Measurements from ENCODE around the gene GCGR. TPM values are rescaled to one million over a fixed set of nuclear protein-coding genes. Genes with fewer than 3 reads are reported as not detected.

GCGR gene
- total and polyA plus RNA-seq, 2 experiments from 2014 or later: 0.17 to 0.23 TPM

DNA sequence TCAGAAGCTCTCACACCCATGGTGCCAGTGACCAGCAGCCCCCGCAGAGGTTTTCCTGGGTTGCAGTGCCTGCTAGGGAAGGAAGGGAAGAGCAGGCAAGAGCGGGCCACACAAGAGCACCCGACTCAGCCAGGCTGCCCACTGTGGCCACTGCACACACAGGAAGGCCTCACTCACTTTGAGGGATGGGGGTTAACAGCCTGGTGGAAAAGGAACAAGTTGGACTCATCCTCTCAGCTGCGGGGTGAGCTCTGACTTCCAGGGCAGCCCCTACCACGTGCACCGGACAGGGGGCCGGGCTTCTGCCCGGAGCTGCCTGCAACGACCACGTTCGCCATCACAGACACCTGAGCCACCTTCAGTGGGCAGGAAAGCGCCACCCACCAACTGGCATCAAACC is 48.3 kb downstream of the GCGR start:
- H3K27me3 Mint-ChIP-seq (ENCODE audit: insufficient read depth, low read depth, poor library complexity): peaks cover 5% of the 10 kb centered on the region
- ATAC-seq: no peak
- peaks cover 11% of the 10 kb centered on the region for H3F3A ChIP-seq (replicated peaks; ENCODE audit: low read depth)

More for the DNA sequence above, 48.3 kb downstream of the GCGR start:
- Mint-ChIP-seq H3K27ac (no peak overlapping the region), H3K4me3 (no peak overlapping the region), H3K4me1 (no peaks in the 10 kb centered on the region), H3K9me3 (no peaks in the 10 kb centered on the region; the same call in 2 of the 3 replicates), H3K36me3 (ENCODE audit: low read depth) (peaks cover 55% of the 10 kb centered on the region)
- TF ChIP-seq, protein P1, sequence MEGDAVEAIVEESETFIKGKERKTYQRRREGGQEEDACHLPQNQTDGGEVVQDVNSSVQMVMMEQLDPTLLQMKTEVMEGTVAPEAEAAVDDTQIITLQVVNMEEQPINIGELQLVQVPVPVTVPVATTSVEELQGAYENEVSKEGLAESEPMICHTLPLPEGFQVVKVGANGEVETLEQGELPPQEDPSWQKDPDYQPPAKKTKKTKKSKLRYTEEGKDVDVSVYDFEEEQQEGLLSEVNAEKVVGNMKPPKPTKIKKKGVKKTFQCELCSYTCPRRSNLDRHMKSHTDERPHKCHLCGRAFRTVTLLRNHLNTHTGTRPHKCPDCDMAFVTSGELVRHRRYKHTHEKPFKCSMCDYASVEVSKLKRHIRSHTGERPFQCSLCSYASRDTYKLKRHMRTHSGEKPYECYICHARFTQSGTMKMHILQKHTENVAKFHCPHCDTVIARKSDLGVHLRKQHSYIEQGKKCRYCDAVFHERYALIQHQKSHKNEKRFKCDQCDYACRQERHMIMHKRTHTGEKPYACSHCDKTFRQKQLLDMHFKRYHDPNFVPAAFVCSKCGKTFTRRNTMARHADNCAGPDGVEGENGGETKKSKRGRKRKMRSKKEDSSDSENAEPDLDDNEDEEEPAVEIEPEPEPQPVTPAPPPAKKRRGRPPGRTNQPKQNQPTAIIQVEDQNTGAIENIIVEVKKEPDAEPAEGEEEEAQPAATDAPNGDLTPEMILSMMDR (conservative IDR thresholded peaks at IDR 0.05; ENCODE audit: low read depth in 2 of 2): no peak
- TF ChIP-seq, protein P2, sequence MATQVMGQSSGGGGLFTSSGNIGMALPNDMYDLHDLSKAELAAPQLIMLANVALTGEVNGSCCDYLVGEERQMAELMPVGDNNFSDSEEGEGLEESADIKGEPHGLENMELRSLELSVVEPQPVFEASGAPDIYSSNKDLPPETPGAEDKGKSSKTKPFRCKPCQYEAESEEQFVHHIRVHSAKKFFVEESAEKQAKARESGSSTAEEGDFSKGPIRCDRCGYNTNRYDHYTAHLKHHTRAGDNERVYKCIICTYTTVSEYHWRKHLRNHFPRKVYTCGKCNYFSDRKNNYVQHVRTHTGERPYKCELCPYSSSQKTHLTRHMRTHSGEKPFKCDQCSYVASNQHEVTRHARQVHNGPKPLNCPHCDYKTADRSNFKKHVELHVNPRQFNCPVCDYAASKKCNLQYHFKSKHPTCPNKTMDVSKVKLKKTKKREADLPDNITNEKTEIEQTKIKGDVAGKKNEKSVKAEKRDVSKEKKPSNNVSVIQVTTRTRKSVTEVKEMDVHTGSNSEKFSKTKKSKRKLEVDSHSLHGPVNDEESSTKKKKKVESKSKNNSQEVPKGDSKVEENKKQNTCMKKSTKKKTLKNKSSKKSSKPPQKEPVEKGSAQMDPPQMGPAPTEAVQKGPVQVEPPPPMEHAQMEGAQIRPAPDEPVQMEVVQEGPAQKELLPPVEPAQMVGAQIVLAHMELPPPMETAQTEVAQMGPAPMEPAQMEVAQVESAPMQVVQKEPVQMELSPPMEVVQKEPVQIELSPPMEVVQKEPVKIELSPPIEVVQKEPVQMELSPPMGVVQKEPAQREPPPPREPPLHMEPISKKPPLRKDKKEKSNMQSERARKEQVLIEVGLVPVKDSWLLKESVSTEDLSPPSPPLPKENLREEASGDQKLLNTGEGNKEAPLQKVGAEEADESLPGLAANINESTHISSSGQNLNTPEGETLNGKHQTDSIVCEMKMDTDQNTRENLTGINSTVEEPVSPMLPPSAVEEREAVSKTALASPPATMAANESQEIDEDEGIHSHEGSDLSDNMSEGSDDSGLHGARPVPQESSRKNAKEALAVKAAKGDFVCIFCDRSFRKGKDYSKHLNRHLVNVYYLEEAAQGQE (IDR thresholded peaks at IDR 0.05; ENCODE audit: unreplicated experiment): no peak
- TF ChIP-seq, protein P3, sequence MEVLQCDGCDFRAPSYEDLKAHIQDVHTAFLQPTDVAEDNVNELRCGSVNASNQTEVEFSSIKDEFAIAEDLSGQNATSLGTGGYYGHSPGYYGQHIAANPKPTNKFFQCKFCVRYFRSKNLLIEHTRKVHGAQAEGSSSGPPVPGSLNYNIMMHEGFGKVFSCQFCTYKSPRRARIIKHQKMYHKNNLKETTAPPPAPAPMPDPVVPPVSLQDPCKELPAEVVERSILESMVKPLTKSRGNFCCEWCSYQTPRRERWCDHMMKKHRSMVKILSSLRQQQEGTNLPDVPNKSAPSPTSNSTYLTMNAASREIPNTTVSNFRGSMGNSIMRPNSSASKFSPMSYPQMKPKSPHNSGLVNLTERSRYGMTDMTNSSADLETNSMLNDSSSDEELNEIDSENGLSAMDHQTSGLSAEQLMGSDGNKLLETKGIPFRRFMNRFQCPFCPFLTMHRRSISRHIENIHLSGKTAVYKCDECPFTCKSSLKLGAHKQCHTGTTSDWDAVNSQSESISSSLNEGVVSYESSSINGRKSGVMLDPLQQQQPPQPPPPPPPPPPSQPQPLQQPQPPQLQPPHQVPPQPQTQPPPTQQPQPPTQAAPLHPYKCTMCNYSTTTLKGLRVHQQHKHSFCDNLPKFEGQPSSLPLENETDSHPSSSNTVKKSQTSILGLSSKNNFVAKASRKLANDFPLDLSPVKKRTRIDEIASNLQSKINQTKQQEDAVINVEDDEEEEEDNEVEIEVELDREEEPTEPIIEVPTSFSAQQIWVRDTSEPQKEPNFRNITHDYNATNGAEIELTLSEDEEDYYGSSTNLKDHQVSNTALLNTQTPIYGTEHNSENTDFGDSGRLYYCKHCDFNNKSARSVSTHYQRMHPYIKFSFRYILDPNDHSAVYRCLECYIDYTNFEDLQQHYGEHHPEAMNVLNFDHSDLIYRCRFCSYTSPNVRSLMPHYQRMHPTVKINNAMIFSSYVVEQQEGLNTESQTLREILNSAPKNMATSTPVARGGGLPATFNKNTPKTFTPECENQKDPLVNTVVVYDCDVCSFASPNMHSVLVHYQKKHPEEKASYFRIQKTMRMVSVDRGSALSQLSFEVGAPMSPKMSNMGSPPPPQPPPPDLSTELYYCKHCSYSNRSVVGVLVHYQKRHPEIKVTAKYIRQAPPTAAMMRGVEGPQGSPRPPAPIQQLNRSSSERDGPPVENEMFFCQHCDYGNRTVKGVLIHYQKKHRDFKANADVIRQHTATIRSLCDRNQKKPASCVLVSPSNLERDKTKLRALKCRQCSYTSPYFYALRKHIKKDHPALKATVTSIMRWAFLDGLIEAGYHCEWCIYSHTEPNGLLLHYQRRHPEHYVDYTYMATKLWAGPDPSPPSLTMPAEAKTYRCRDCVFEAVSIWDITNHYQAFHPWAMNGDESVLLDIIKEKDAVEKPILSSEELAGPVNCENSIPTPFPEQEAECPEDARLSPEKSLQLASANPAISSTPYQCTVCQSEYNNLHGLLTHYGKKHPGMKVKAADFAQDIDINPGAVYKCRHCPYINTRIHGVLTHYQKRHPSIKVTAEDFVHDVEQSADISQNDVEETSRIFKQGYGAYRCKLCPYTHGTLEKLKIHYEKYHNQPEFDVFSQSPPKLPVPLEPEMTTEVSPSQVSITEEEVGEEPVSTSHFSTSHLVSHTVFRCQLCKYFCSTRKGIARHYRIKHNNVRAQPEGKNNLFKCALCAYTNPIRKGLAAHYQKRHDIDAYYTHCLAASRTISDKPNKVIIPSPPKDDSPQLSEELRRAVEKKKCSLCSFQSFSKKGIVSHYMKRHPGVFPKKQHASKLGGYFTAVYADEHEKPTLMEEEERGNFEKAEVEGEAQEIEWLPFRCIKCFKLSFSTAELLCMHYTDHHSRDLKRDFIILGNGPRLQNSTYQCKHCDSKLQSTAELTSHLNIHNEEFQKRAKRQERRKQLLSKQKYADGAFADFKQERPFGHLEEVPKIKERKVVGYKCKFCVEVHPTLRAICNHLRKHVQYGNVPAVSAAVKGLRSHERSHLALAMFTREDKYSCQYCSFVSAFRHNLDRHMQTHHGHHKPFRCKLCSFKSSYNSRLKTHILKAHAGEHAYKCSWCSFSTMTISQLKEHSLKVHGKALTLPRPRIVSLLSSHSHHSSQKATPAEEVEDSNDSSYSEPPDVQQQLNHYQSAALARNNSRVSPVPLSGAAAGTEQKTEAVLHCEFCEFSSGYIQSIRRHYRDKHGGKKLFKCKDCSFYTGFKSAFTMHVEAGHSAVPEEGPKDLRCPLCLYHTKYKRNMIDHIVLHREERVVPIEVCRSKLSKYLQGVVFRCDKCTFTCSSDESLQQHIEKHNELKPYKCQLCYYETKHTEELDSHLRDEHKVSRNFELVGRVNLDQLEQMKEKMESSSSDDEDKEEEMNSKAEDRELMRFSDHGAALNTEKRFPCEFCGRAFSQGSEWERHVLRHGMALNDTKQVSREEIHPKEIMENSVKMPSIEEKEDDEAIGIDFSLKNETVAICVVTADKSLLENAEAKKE (CRISPR knock-in tag; IDR thresholded peaks at IDR 0.05): no peak
- TF ChIP-seq, protein P4, sequence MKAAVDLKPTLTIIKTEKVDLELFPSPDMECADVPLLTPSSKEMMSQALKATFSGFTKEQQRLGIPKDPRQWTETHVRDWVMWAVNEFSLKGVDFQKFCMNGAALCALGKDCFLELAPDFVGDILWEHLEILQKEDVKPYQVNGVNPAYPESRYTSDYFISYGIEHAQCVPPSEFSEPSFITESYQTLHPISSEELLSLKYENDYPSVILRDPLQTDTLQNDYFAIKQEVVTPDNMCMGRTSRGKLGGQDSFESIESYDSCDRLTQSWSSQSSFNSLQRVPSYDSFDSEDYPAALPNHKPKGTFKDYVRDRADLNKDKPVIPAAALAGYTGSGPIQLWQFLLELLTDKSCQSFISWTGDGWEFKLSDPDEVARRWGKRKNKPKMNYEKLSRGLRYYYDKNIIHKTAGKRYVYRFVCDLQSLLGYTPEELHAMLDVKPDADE (IDR thresholded peaks at IDR 0.05): no peak
- TF ChIP-seq EZH2phosphoT487 (IDR thresholded peaks at IDR 0.05; ENCODE audit: unreplicated experiment) (no peak), JUNB (IDR thresholded peaks at IDR 0.05; ENCODE audit: unreplicated experiment) (no peak), POLR2AphosphoS5 (IDR thresholded peaks at IDR 0.05; ENCODE audit: low read depth) (no peak), ZNF114 (CRISPR knock-in tag; IDR thresholded peaks at IDR 0.05) (no peak), NANOG (IDR thresholded peaks at IDR 0.05; ENCODE audit: borderline replicate concordance) (no peak), ZNF331 (CRISPR knock-in tag; IDR thresholded peaks at IDR 0.05; ENCODE audit: low read depth) (no peak), CREB1 (CRISPR knock-in tag; IDR thresholded peaks at IDR 0.05; ENCODE audit: low read depth) (no peak)
- Histone ChIP-seq H3K27me3 (ENCODE audit: insufficient read depth) (no peaks in the 10 kb centered on the region), H3K4me1 (ENCODE audit: insufficient read depth) (no peaks in the 10 kb centered on the region), H3K27ac (ENCODE audit: low read depth) (no peak overlapping the region), H3K79me2 (replicated peaks; ENCODE audit: insufficient read depth) (peaks cover 20% of the 10 kb centered on the region; the same call in 1 of the 2 replicates), H3K36me3 (ENCODE audit: insufficient read depth) (peaks cover 7% of the 10 kb centered on the region; the same call in 1 of the 2 replicates), H3K9me2 (ENCODE audit: insufficient read depth) (no peaks in the 10 kb centered on the region), H4K20me1 (replicated peaks; ENCODE audit: insufficient read depth) (peaks cover 16% of the 10 kb centered on the region), H3K4me2 (no peak overlapping the region), H3K4me3 (no peak overlapping the region), H2AFZ (no peak overlapping the region)
- DNase-seq (ENCODE audit: low spot score): no peak

All from GM23338 (cell line).